Activated CD4-positive, alpha-beta T cell treated with anti-CD3 and anti-CD28 coated beads for 24 hours (primary cell): Measurements from ENCODE around the gene NUTM2A.
"Not testable (repeated sequence)": the region's sequence is repeated elsewhere in the genome, so short reads cannot be mapped to it uniquely, and the experiment has no call there.

Experiments
- DNase-seq, 2 donors: peaks; one replicate each; pipeline ENCODE4 v3.0.0-alpha.2; 2020; ENCODE audit warnings: low read depth in 2 of 2

The NUTM2A gene

GRCh38 chr10:87248818-87249353 is 23.6 kb downstream of the NUTM2A start:
- not testable (repeated sequence) for DNase-seq

GRCh38 chr10:87280749-87281392 is 55.6 kb downstream of the NUTM2A start:
- not testable (repeated sequence) for DNase-seq
